Activated CD8-positive, alpha-beta T cell treated with anti-CD3 and anti-CD28 coated beads, Interleukin-2, amount 10 ng/mL, durations not matched to agents 7 days and 5 days (primary cell): ENCODE measurements around the gene POFUT2. TPM values are rescaled to one million over a fixed set of nuclear protein-coding genes. Genes with fewer than 3 reads are reported as not detected.

Source experiments
- ATAC-seq: fragments of 150-1000 bp; cut with Tn5 transposase; one replicate; pipeline ENCODE4 v1.10.0; 2021; ENCODE audit warnings: moderate library complexity
- CTCF ChIA-PET: fragments of 350-600 bp; sonication (Branson Sonifier 250); formaldehyde crosslinking; loops from one replicate; lab custom pipeline; 2021; ENCODE audit warnings: antibody characterized with exemption; lab: Charles Lee
- POLR2A ChIA-PET: fragments of 350-600 bp; sonication (Branson Sonifier 250); formaldehyde crosslinking; loops from one replicate; lab custom pipeline; 2021; ENCODE audit warnings: antibody characterized with exemption; lab: Charles Lee
- DNase-seq: peaks from one replicate; pipeline ENCODE4 v3.0.0-alpha.2; 2020
- H3K27ac Mint-ChIP-seq: one replicate; pipeline ENCODE4 v1.8.0; 2021; ENCODE audit warnings: mild to moderate bottlenecking, mixed read lengths
- H3K27me3 Mint-ChIP-seq: one replicate; pipeline ENCODE4 v1.8.0; 2021; ENCODE audit warnings: low read depth, mixed read lengths
- H3K36me3 Mint-ChIP-seq: one replicate; pipeline ENCODE4 v1.8.0; 2021; ENCODE audit warnings: low read depth, mixed read lengths
- H3K4me1 Mint-ChIP-seq: one replicate; pipeline ENCODE4 v1.8.0; 2021; ENCODE audit warnings: low read depth, mixed read lengths
- H3K4me3 Mint-ChIP-seq: one replicate; pipeline ENCODE4 v1.8.0; 2021; ENCODE audit warnings: mild to moderate bottlenecking, mixed read lengths
- H3K9me3 Mint-ChIP-seq: one replicate; pipeline ENCODE4 v1.8.0; 2022; ENCODE audit warnings: mixed read lengths; ENCODE audit not compliant: insufficient read depth
- total RNA-seq, 2 experiments: library from RNA; stranded (reverse); gene quantifications; one replicate each; pipeline ENCODE4 v1.2.3, GENCODE V29; 2021

POFUT2 gene, protein sequence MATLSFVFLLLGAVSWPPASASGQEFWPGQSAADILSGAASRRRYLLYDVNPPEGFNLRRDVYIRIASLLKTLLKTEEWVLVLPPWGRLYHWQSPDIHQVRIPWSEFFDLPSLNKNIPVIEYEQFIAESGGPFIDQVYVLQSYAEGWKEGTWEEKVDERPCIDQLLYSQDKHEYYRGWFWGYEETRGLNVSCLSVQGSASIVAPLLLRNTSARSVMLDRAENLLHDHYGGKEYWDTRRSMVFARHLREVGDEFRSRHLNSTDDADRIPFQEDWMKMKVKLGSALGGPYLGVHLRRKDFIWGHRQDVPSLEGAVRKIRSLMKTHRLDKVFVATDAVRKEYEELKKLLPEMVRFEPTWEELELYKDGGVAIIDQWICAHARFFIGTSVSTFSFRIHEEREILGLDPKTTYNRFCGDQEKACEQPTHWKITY
- 10 to 100 TPM; 13.6 to 16.0 TPM for total RNA-seq

DNA sequence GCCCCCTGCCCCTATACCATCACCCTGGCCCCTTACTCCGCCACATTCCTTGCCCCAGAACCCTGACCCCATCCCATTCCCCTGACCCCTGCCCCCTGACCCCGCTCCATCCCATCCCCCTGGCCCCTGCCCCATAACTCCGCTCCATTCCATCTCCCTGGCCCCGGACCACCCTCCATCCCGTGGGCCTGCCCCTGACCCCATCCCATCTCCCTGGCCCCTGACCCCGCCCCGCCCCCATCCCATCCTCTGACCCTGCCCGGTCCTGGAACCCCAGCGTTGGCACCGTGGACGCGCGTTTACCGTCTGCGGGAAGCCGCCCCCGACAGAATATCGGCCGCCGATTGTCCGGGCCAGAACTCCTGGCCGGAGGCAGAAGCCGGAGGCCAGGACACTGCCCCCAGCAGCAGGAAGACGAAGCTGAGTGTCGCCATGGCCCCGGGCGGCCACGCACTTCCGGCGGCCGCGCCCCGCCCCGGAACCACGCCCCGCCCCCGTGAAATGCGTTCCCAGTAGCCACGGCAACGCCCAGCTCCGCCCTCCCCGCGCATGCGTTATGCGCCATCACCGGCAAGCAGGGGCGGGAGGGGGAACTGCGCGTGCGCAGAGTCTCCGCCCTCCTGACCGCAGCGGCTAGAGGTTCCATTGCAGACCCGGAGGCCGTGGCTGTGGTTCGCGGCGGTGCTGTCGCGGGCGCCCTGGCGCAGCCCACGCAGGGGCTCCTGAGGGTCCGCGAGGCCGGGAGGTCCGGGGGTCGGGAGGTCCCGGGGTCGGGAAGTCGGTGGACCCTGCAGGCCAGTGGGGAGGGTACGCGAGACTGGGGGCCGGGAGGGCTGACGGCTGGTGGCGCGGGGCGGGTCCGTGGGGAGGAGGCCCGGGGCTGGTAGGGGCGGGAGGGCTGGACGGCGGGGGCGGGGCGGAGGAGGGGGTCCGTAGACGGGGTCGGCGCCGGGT is at the start of gene POFUT2:
Gene POFUT2, minus strand, starts transcription at position 458 of the 954 bp plus-strand sequence. Its CDS starts 24 bp downstream, at position 434.
- DNase-seq = peak; percentile 98
- H3K9me3 Mint-ChIP-seq = no peaks in the 10 kb centered on the region
- H3K4me3 Mint-ChIP-seq = peak within 1 kb of the TSS; percentile 80
- peak within 1 kb of the TSS; percentile 81 for H3K27ac Mint-ChIP-seq
- peaks cover 6% of the 10 kb centered on the region for H3K27me3 Mint-ChIP-seq
- peak; percentile 85 for ATAC-seq
- ChIA-PET POLR2A (no interaction called here), CTCF (interaction anchor here (0.9 to 1.1 kb wide), 5 partner anchors 135 to 151 kb away, joined by 3 to 7 read pairs (median 5); no protein-coding TSS in a partner anchor)
- H3K36me3 Mint-ChIP-seq = peaks cover 7% of the 10 kb centered on the region
- peaks cover 21% of the 10 kb centered on the region for H3K4me1 Mint-ChIP-seq

DNA sequence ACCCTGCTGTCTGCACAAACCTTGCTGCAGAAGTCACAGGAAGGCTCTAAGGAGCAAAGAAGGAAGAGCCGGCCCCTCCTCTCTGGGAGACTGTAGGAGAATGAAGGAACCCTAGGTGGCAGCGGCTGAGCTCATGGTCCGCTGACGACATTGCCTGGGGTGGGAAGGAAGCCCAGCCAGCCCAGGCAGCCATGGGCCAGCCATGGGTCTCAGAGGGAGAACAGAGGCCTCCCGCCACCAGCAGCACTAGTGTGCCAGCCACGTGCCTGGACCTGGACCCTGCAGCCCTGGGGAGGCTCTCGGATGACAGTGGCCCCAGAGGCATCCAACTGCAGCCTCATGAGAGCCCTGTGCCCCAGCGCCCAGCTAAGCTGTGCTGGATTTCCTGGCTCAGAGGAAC is 49.2 kb upstream of the POFUT2 start:
- Mint-ChIP-seq H3K27ac (no peak overlapping the region), H3K4me3 (no peak overlapping the region), H3K9me3 (no peaks in the 10 kb centered on the region), H3K36me3 (no peaks in the 10 kb centered on the region), H3K4me1 (no peaks in the 10 kb centered on the region), H3K27me3 (peaks cover 9% of the 10 kb centered on the region)
- ChIA-PET POLR2A (no interaction called here), CTCF (no interaction called here)
- DNase-seq = no peak
- no peak for ATAC-seq

DNA sequence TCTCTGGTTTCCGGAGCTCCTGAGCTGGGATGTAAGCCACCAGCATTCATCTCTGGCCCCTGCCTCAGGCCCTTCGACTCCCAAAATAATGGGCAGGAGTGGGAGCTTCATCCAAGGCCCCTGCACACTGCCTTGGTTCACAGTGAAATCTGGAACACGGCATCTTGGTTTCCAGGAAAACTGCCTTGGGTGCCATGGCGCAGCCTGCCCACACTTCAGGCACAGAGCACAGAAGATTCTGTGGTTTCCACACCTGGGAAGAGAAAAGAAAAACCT is 48.8 kb upstream of the POFUT2 start:
- POLR2A ChIA-PET = no interaction called here
- CTCF ChIA-PET = no interaction called here
- Mint-ChIP-seq H3K4me3 (no peak overlapping the region), H3K36me3 (no peaks in the 10 kb centered on the region), H3K27ac (no peak overlapping the region), H3K4me1 (no peaks in the 10 kb centered on the region), H3K27me3 (peaks cover 7% of the 10 kb centered on the region), H3K9me3 (no peaks in the 10 kb centered on the region)
- no peak for DNase-seq
- no peak for ATAC-seq

DNA sequence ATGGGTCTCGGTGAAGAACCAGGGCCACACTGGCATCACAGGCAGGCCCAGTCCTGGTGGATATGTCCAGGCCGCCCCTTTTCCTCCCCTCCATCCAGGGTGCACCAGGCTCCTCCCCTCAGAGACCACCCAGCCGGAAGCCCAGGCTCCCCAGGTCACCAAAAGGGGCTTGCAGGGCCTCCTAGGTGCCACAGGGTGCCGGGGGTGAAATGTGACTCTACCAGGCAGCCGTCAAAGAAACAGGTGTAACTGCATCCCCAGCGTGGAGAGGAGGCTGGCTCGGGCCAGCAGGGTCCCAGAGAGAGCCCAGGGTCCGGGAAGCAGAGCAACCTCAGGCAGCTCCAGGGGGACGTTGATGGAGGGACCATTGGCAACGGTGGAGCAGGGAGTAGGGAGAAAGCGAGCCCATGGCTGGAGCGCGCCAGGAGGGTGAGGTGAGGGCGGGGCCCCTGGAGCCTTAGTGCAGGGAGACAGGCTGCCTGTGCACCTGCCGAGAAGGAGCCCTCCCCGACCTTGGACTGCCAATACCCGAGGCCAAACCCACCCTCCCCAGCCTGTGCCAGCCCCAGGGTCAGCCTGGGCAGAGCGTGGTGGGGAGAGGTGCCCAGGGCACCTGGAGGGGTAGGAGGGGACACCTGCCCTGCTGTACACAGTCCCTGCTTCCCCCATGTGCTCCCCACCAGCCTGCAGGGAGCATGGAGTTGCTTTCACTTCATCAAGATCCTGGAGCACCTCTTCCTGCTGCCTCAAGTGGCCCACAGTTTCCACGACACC is 48.3 kb upstream of the POFUT2 start:
- no peak overlapping the region for H3K27ac Mint-ChIP-seq
- DNase-seq (no peak), ATAC-seq (no peak)
- no peak overlapping the region for H3K4me3 Mint-ChIP-seq
- H3K27me3 Mint-ChIP-seq = peaks cover 7% of the 10 kb centered on the region
- no peaks in the 10 kb centered on the region for H3K36me3 Mint-ChIP-seq
- no peaks in the 10 kb centered on the region for H3K9me3 Mint-ChIP-seq
- no peaks in the 10 kb centered on the region for H3K4me1 Mint-ChIP-seq
- ChIA-PET CTCF (no interaction called here), POLR2A (no interaction called here)

DNA sequence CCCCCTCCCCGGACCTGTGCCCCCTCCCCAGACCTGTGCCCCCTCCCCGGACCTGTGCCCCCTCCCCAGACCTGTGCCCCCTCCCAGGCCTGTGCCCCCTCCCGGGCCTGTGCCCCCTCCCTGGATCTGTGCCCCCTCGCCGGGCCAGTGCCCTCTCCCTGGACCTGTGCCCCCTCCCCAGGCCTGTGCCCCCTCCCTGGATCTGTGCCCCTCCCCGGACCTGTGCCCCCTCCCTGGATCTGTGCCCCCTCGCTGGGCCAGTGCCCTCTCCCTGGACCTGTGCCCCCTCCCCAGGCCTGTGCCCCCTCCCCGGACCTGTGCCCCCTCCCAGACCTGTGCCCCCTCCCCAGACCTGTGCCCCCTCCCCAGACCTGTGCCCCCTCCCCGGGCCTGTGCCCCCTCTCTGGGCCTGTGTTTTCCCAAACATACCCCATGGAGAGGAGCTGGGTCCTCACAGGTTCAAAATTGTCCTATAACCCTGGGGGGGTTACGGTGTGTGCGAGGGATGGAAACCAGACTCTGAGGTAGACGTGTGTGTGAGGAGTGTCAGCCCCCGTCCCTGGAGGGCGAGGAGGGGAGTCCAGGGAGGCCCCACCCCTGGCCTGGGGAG is 47.6 kb upstream of the POFUT2 start:
- H3K27me3 Mint-ChIP-seq = peaks cover 4% of the 10 kb centered on the region
- no peak overlapping the region for H3K4me3 Mint-ChIP-seq
- CTCF ChIA-PET = no interaction called here
- DNase-seq (no peak), ATAC-seq (no peak)
- no peaks in the 10 kb centered on the region for H3K36me3 Mint-ChIP-seq
- no peaks in the 10 kb centered on the region for H3K9me3 Mint-ChIP-seq
- POLR2A ChIA-PET = no interaction called here
- no peak overlapping the region for H3K27ac Mint-ChIP-seq
- no peaks in the 10 kb centered on the region for H3K4me1 Mint-ChIP-seq

DNA sequence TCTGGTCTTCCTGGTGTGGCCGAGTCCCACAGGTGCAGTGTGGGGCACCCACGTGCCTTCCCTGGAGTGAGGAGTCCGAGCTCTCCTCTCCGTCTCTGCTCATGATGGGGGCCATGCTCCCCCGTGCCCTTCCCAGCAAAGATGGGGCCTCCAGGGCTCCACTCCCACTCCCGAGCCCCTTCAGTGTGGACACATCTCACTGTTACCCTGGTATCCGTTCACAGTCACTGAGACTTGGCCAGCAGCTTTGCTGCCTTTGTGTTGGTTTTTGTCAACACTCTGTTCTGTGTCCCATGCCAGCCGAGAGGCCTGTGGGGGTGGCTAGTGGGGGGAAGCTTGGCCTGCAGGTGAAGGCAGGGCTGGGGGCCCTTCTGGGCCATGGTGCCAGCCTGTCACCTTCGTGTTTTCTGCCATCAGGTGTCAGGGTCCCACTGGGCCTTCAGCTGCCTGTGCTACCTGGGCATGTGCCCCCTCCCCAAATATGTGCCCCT is 46.9 kb upstream of the POFUT2 start:
- ChIA-PET POLR2A (no interaction called here), CTCF (no interaction called here)
- no peak for ATAC-seq
- H3K4me3 Mint-ChIP-seq = no peak overlapping the region
- no peaks in the 10 kb centered on the region for H3K9me3 Mint-ChIP-seq
- no peak for DNase-seq
- no peaks in the 10 kb centered on the region for H3K4me1 Mint-ChIP-seq
- H3K27me3 Mint-ChIP-seq = peaks cover 4% of the 10 kb centered on the region
- H3K27ac Mint-ChIP-seq = no peak overlapping the region
- H3K36me3 Mint-ChIP-seq = no peaks in the 10 kb centered on the region

DNA sequence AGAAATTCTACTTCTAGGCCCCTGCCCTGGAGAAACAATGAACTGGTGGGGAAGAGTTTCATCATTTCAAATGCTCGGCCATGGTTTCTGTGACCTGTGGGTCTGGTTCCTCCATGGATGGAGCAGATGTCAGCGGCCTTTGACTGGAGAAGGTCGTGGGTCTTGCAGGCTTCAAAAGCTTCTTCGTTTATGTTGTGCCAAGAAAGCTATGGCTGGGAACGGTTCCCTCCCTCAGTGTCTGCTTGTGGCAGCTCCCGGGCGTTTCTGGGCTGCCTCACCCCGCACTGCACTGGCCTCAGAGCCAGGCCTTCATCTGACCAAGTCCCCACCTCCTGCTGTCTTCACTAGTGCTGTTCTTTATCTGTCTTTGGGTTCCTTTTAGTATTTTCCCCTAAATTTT is 46.4 kb upstream of the POFUT2 start:
- ATAC-seq (no peak), DNase-seq (no peak)
- ChIA-PET CTCF (no interaction called here), POLR2A (no interaction called here)
- Mint-ChIP-seq H3K27me3 (peaks cover 4% of the 10 kb centered on the region), H3K4me1 (no peaks in the 10 kb centered on the region), H3K9me3 (no peaks in the 10 kb centered on the region), H3K4me3 (no peak overlapping the region), H3K27ac (no peak overlapping the region), H3K36me3 (no peaks in the 10 kb centered on the region)

DNA sequence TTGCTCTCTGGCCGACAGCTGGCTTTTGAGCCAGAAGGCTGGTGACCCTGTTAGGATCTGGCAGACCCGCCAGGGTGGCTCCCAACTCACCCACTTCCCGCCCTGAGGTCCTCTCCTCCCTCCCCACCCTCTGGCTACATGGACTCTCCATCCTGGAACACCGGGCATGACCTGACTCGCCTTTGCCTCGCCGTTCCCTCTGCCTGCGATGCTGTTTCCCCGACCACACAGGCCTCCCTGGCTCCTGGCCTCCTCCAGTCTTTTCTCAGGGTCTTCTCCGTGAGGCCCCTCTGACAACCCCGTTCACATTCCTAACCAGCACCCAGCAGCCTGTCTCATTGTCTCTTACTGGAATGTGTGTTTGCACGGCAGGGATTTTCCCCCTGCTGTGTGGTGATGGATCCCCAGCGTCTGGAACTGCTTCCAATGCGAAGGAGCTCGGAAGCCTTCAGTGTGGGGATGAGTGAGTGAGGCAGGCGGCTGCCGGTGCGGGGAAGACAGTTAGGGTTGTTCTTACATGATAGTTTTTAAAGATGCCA is 46.0 kb upstream of the POFUT2 start:
- H3K36me3 Mint-ChIP-seq = no peaks in the 10 kb centered on the region
- POLR2A ChIA-PET = no interaction called here

DNA sequence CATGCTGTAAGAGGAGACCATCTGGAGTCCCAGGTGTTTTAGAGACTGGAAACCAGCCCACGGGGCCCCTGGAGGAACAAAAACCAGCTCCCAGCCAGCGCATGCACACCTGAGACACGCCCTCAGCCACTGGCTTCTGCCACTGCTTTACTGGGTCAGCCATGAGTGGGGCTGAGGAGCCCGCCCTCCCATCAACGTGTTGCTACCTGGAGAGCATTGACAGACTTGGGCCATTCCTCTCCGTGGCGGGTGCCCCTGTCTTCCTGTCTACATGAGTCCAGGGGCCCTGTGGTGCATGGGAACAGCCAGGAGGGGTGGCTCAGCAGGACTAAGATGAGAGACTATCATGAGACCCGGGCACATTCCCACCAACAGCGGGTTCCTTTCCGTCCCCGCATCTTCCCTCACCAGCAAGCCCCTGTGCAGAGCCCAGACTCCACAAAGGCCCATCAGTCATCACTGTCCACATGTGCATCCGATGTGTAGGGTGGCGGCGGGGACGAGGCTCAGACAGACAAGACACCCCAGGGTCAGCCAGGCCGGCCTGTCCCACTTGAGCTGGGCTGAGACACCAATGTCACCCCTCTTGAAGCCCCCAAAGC is 45.4 kb upstream of the POFUT2 start:
- H3K4me1 Mint-ChIP-seq = no peaks in the 10 kb centered on the region
- no peak overlapping the region for H3K4me3 Mint-ChIP-seq
- no peaks in the 10 kb centered on the region for H3K36me3 Mint-ChIP-seq
- H3K27me3 Mint-ChIP-seq = peaks cover 3% of the 10 kb centered on the region
- H3K9me3 Mint-ChIP-seq = no peaks in the 10 kb centered on the region
- no peak overlapping the region for H3K27ac Mint-ChIP-seq
- ChIA-PET CTCF (no interaction called here), POLR2A (no interaction called here)
- DNase-seq (no peak), ATAC-seq (no peak)

More for the DNA sequence above, 46.0 kb upstream of the POFUT2 start:
- Mint-ChIP-seq H3K4me1 (no peaks in the 10 kb centered on the region), H3K4me3 (no peak overlapping the region), H3K27me3 (peaks cover 4% of the 10 kb centered on the region), H3K9me3 (no peaks in the 10 kb centered on the region), H3K27ac (no peak overlapping the region)
- no peak for ATAC-seq
- CTCF ChIA-PET = no interaction called here
- no peak for DNase-seq

DNA sequence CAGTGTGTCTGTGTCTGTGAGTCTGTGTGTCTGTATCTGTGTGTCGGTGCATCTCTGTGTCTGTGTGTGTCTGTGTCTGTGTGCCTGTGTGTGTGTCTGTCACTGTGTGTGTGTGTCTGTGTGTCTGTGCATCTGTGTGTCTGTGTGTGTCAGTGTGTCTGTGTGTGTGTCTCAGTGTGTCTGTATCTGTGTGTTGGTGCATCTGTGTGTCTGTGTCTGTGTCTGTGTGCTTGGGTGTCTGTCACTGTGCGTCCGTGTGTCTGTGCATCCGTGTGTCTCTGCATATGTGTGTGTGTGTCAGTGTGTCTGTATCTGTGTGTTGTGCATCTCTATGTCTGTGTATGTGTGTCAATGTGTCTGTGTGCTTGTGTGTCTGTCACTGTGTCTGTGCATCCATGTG is 44.7 kb upstream of the POFUT2 start:
- H3K27ac Mint-ChIP-seq = no peak overlapping the region
- no peaks in the 10 kb centered on the region for H3K36me3 Mint-ChIP-seq
- H3K9me3 Mint-ChIP-seq = no peaks in the 10 kb centered on the region
- POLR2A ChIA-PET = no interaction called here
- DNase-seq (no peak), ATAC-seq (no peak)
- CTCF ChIA-PET = no interaction called here
- H3K4me1 Mint-ChIP-seq = no peaks in the 10 kb centered on the region
- peaks cover 1% of the 10 kb centered on the region for H3K27me3 Mint-ChIP-seq
- no peak overlapping the region for H3K4me3 Mint-ChIP-seq
